Fibroblast of lung (primary cell): ENCODE data around the gene DDX39B.

Experiments used
- CTCF ChIP-seq, 2 donors: IDR thresholded peaks in 1 of 2; conservative IDR thresholded peaks in 1 of 2; 1 replicate in 1 of 2; 2 replicates in 1 of 2; pipeline ENCODE4 v1.5.1; 2011 to 2012; ENCODE audit warnings: low read length in 2 of 2, control low read depth in 1 of 2, inconsistent platforms in 1 of 2, low read depth in 1 of 2, mild to moderate bottlenecking in 1 of 2
- EZH2 ChIP-seq: IDR thresholded peaks from 2 replicates; pipeline ENCODE4 v1.5.1; 2012; ENCODE audit warnings: low read length, control low read depth, mild to moderate bottlenecking; ENCODE audit errors: missing control alignments

GRCh38 chr6:31529329-31530150, 12.3 kb downstream of the DDX39B start:
- TF ChIP-seq CTCF (conservative IDR thresholded peaks at IDR 0.05 in 1 of 2, IDR thresholded peaks at IDR 0.05 in 1 of 2; ENCODE audit: low read depth in 1 of 2, low read length in 2 of 2) (no peak), EZH2 (no peak)
